Neural cell (in vitro differentiated cells): ENCODE measurements around the gene PACS1.

ENCODE experiments used
- CTCF ChIP-seq: fragments of 450-650 bp; IDR thresholded peaks from 2 replicates; pipeline ENCODE4 v1.5.1; 2014; ENCODE audit warnings: antibody characterized with exemption, mild to moderate bottlenecking, moderate library complexity; ENCODE audit not compliant: poor library complexity, severe bottlenecking
- EP300 ChIP-seq: fragments of 450-650 bp; conservative IDR thresholded peaks from 2 replicates; pipeline ENCODE4 v1.6.1; 2014; ENCODE audit warnings: antibody characterized with exemption, mild to moderate bottlenecking, moderate library complexity; ENCODE audit not compliant: poor library complexity, severe bottlenecking
- EZH2 ChIP-seq: fragments of 200-600, 300-800 bp; shearing (Covaris generic), sonication (generic); IDR thresholded peaks from 2 replicates; pipeline ENCODE4 v1.6.1; 2014; ENCODE audit warnings: antibody characterized with exemption, low read length, borderline replicate concordance, mild to moderate bottlenecking; ENCODE audit not compliant: insufficient read depth, poor library complexity, severe bottlenecking
- MXI1 ChIP-seq: fragments of 450-650 bp; conservative IDR thresholded peaks from 2 replicates; pipeline ENCODE4 v1.6.1; 2014; ENCODE audit warnings: antibody characterized with exemption, mild to moderate bottlenecking; ENCODE audit not compliant: poor library complexity, severe bottlenecking
- POLR2AphosphoS5 ChIP-seq: IDR thresholded peaks from 2 replicates; pipeline ENCODE4 v1.6.1; 2012
- RAD21 ChIP-seq: fragments of 450-650 bp; conservative IDR thresholded peaks from 2 replicates; pipeline ENCODE4 v1.6.1; 2014; ENCODE audit warnings: antibody characterized with exemption, mild to moderate bottlenecking, moderate library complexity
- REST ChIP-seq: IDR thresholded peaks from 2 replicates; pipeline ENCODE4 v1.6.1; 2012; ENCODE audit warnings: borderline replicate concordance
- SMC3 ChIP-seq: fragments of 450-650 bp; conservative IDR thresholded peaks from 2 replicates; pipeline ENCODE4 v1.6.1; 2014; ENCODE audit warnings: antibody characterized with exemption, mild to moderate bottlenecking, moderate library complexity; ENCODE audit not compliant: poor library complexity
- TAF1 ChIP-seq: IDR thresholded peaks from 2 replicates; pipeline ENCODE4 v1.6.1; 2012; ENCODE audit warnings: low read depth

- TF ChIP-seq CTCF (no peak), MXI1 (no peak), SMC3 (no peak), EZH2 (no peak), EP300 (no peak), REST (no peak), POLR2AphosphoS5 (peak; percentile 39), RAD21 (no peak), TAF1 (no peak)
These were observed 155.0 kb downstream of the PACS1 start for GRCh38 chr11:66225066-66225465.
